Bronchus fibroblast of lung (primary cell): ENCODE data around the gene FRAT2. TPM values are rescaled to one million over a fixed set of nuclear protein-coding genes. Genes with fewer than 3 reads are reported as not detected.

Experiments
- total RNA-seq: library from RNA; depleted of rRNA; stranded (reverse); fragments of >200 nt; gene quantifications from 2 replicates; pipeline ENCODE4 v1.2.3, GENCODE V29; 2015

FRAT2 gene
- total RNA-seq = 2.7 and 3.7 TPM in 2 replicates

GRCh38 chr10:97334370-97335175 lies at the start of gene FRAT2:
Gene FRAT2 (minus strand): TSS chr10:97334729. CDS start chr10:97334572, 157 bp downstream.

GRCh38 chr10:97318772-97319651 lies 15.5 kb downstream of the FRAT2 start, which contains the start of gene FRAT1:
Gene FRAT1 (plus strand): TSS chr10:97319271. CDS start chr10:97319454, 183 bp downstream.

GRCh38 chr10:97292097-97292861 lies 42.2 kb downstream of the FRAT2 start, which contains the start of gene ARHGAP19:
Gene ARHGAP19 (minus strand): TSS chr10:97292637. CDS start chr10:97292627, 10 bp downstream.

Other genes with a start within 250 kb of the FRAT2 start
- under 0.01 and 0.17 TPM in 2 replicates for gene SLIT1, start 148.8 kb downstream of the FRAT2 start, total RNA-seq
- gene ARHGAP19, start 42.1 kb downstream of the FRAT2 start, total RNA-seq = 11.3 and 16.5 TPM in 2 replicates
- 1.0 and 1.6 TPM in 2 replicates for gene FRAT1, start 15.5 kb downstream of the FRAT2 start, total RNA-seq
- gene RRP12, start 66.6 kb upstream of the FRAT2 start, total RNA-seq = 20.7 and 21.0 TPM in 2 replicates
- 519 and 549 TPM in 2 replicates for gene PGAM1, start 91.5 kb upstream of the FRAT2 start, total RNA-seq
- 55.8 and 65.1 TPM in 2 replicates for gene EXOSC1, start 111.3 kb upstream of the FRAT2 start, total RNA-seq
- 54.1 and 54.3 TPM in 2 replicates for gene ZDHHC16, start 111.4 kb upstream of the FRAT2 start, total RNA-seq
- 97.0 and 103 TPM in 2 replicates for gene MMS19, start 163.7 kb upstream of the FRAT2 start, total RNA-seq
- 19.5 and 20.2 TPM in 2 replicates for gene UBTD1, start 164.2 kb upstream of the FRAT2 start, total RNA-seq
- gene ANKRD2, start 238.1 kb upstream of the FRAT2 start, total RNA-seq = 0.89 and 1.0 TPM in 2 replicates
- gene HOGA1, start 249.7 kb upstream of the FRAT2 start, total RNA-seq = 0.67 and 1.0 TPM in 2 replicates